Lung microvascular endothelial cell (primary cell): ENCODE data around the gene ZNF738. TPM values are rescaled to one million over a fixed set of nuclear protein-coding genes. Genes with fewer than 3 reads are reported as not detected.
A peak's percentile ranks its signal among the peaks of the same experiment; 100 is the strongest.
"Not testable (repeated sequence)": the region's sequence is repeated elsewhere in the genome, so short reads cannot be mapped to it uniquely, and the experiment has no call there.

ENCODE experiments used
- DNase-seq, 2 donors: peaks; one replicate each; pipeline versions ENCODE4 v3.0.0 to v3.0.0-alpha.2; 2010; ENCODE audit warnings: low read depth in 2 of 2
- total RNA-seq: library from RNA; depleted of rRNA; stranded (reverse); fragments of >200 nt; gene quantifications from 2 replicates; pipeline ENCODE4 v1.2.1, GENCODE V29; 2014

ZNF738 gene
- total RNA-seq = 3.3 and 4.4 TPM in 2 replicates

DNA sequence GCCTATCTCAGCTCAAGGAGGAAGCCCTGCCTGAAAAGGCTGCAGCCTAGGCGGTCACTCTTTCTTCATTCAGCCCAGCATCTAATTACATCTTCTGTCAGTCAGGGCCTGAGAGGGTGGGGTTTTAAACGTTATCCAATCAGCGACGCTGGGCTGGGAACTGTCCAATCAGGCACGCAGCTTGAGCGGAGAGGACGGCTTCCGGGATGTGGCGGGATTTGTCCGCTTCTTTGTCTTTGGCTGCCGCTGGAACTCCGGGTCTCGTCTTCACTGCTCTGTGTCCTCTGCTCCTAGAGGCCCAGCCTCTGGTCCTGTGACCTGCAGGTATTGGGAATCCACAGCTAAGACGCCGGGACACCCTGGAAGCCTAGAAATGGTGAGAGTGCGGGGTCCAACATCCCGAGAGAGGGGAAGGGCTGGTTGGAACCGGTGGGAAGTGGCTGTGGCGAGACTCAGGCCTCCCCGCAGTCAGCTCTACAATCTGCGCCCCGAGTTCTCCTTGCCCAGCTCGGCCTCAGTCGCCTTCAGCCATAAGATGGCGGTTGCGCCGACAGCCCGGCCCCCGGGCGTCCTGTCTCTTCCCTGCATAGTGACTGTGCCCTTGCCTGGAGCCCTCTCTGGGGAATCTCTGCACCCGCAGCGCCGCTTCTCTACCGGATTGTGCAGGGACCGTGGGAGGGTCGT, at the start of gene ZNF738:
ZNF738 (plus strand) TSS at position 233 of the 684 bp plus-strand sequence; CDS start at position 374, 141 bp downstream.
- DNase-seq = peak; percentile 95 to 97

DNA sequence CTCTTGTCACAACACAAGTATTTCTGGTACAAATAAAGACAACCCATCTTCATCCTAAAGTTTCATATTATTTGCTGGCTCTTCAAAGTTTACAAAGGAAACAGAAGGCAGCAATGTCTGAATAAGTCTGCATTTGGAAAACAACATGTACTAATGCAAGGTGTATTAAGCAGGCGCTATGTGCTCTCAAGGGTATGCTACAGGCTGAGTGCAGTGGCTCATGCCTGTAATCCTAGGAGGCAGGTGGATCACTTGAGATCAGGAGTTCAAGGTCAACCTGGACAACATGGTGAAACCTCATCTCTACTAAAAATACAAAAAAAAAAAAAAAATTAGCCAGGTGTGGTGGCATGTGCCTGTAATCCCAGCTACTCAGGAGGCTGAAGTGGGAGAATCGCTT, 46.0 kb upstream of the ZNF738 start:
- DNase-seq = not testable (repeated sequence)

DNA sequence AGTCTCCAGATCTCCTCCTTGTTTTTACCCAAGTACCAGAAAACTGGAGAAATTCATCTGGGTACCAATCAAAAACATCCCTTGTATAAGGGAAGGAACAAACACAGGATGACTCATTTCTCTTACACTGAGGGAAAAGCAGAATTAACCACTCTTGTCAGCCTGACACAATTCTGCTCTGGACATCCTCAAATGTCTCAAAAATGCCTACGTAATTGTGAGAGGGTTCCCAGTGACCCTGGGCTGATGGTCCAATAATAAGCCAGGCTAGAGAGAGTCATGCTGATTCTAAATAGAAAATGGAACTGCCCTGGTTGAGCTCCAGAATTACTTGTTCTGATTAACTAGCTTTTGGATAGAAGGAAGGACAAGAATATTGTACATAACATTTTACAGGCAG, 44.1 kb upstream of the ZNF738 start:
- peak in 1 of 2 donors; percentile 62 for DNase-seq

DNA sequence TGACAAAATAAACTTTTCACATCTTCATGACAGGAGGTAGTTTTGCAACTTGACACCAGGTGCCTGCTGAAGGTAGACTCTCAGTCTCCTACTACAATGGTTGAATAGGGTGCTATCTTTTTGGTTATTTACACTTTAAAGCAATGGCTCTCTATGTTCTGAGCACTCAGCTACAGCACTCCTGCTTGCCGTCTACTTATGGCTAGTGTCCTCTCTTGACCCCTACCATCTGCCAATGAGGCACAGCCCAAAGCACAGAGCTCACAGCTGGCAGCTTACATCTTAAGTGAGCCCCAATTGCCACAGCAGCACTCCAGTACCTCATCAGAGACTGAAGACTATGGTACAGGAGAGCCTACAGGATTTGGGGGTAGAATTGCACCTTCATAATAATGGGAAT, 41.0 kb upstream of the ZNF738 start:
- no peak for DNase-seq

GRCh38 chr19:21321134-21321533, 37.7 kb upstream of the ZNF738 start:
- no peak for DNase-seq

- DNase-seq = no peak
Observed at GRCh38 chr19:21321996-21322395, 36.8 kb upstream of the ZNF738 start.

GRCh38 chr19:21322528-21322927, 36.3 kb upstream of the ZNF738 start:
- peak in 1 of 2 donors; percentile 81 for DNase-seq

DNA sequence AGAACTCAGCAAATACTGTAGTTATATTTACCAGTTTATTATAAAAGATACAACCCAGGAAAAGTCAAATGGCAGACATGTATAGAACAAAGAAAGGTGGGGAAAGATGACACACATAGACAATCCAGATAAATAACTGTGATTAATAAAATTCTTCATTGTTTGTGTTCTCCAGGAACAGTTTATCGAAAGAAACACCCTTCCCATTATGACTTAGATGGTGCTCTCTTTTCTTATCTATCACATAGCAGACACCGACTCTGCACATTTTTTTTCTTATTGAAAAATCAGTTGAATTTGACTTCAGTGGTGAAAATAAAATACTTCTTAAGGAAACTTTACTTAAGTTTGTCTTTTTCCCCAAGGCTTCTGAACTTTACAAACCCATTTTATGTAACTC, 35.8 kb upstream of the ZNF738 start:
- no peak for DNase-seq

GRCh38 chr19:21326169-21326568, 32.6 kb upstream of the ZNF738 start:
- no peak for DNase-seq

GRCh38 chr19:21328406-21328805, 30.4 kb upstream of the ZNF738 start:
- peak; percentile 6 to 15 for DNase-seq

- DNase-seq = peak; percentile 94
Observed at GRCh38 chr19:21328885-21329605, 29.8 kb upstream of the ZNF738 start, which contains the start of gene ZNF708. Gene ZNF708 (minus strand): TSS chr19:21329410. CDS start chr19:21329212, 198 bp downstream.

- no peak for DNase-seq
Observed at GRCh38 chr19:21335721-21336120, 23.1 kb upstream of the ZNF738 start.

- DNase-seq = not testable (repeated sequence)
Observed at GRCh38 chr19:21344841-21345240, 14.0 kb upstream of the ZNF738 start.

DNA sequence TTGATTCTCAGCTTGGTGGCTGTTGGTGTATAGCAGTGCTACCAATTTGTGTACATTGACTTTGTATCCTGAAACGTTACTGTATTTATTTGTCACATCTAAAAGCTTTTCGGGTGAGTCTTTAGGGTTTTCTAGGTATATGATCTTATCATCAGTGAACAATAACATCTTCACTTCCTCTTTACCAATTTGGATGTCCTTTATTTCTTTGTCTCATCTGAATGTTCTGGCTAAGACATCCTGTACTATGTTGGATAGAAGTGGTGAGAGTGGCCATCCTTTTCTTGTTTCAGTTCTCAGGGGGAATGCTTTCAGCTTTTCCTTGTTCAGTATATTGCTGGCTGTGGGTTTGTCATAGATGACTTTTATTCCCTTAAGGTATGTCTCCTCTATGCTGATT, 6.0 kb upstream of the ZNF738 start:
- no peak for DNase-seq

DNA sequence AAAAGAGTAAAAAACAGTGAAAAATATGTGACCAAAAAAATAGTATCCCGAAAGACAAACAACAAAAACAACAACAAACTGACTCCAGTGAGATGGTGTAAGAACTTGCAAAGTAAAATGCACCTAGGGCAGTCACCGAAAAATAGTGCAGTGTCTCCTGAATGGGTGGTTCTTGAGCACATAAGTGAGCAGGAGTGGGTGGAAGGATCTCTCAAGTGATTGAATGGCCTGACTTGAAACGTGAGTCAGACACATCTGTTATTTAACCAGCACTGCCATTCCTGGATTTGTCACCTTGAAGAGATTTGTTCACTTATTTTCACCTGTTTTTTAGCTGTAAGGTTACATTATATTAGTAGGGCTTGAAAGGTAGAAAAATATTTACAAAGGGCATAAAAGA, 3.5 kb downstream of the ZNF738 start:
- DNase-seq = no peak

- no peak for DNase-seq
Observed at GRCh38 chr19:21383980-21384582, 25.3 kb downstream of the ZNF738 start.

DNA sequence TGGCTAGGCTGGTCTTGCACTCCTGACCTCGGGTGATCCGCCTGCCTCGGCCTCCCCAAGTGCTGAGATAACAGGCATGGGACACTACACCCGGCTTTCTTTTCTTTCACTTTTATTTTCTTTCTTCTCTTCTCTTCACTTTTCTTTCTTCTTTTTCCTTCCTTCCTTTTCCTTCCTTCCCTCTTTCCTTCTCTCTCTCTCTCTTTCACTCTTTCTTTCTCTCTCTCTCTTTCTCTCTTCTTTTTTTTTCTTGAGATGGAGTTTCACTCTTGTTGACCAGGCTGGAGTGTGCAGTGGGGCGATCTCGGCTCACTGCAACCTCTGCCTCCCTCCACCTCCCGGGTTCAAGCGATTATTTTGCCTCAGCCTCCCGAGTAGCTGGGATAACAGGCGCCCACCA, 37.3 kb downstream of the ZNF738 start:
- DNase-seq = no peak

DNA sequence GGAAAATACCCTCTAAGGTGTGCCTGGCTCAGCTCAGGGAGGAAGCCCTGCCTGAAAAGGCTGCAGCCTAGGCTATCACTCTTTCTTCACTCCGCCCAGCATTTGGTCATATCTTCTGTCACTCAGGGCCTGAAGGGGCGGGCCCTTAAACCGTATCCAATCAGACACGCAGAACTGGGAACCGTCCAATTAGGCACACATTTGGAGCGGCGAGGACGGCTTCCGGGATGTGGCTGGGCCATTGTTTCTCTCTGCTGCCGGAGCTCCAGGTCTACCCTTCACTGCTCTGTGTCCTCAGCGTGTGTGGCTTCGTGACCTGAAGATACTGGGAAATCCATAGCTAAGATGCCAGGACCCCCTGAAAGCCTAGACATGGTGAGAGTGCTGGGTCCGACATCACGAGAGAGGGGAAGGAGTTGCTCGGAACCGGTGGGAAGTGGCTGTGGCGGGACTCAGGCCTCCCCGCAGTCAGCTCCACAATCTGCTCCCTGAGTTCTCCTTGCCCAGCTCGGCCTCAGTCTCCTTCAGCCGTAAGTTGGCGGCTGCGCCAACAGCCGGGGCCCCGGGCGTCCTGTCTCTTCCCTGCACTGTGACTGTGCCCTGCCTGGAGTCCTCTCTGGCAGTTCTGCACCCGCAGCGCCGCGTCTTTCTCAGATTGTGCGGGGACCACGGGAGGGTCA, 38.2 kb downstream of the ZNF738 start, which contains the start of gene ZNF493:
ZNF493 (plus strand) TSS at position 241 of the 680 bp plus-strand sequence; CDS start at position 346, 105 bp downstream.
- peak; percentile 95 for DNase-seq

DNA sequence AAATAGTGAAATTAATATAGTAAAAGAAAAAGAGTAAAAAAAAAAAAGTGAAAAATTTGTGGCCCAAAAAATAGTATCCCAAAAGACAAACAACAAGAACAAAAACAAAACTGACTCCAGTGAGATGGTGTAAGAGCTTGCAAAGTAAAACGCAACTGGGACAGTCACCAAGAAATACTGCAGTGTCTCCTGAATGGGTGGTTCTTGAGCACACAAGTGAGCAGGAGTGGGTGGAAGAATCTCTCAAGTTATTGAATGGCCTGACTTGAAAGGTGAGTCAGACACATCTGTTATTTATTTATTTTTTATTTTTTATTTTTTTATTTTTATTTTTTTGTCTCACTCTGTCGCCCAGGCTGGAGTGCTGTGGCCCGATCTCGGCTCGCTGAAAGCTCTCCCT, 40.1 kb downstream of the ZNF738 start:
- DNase-seq = no peak

DNA sequence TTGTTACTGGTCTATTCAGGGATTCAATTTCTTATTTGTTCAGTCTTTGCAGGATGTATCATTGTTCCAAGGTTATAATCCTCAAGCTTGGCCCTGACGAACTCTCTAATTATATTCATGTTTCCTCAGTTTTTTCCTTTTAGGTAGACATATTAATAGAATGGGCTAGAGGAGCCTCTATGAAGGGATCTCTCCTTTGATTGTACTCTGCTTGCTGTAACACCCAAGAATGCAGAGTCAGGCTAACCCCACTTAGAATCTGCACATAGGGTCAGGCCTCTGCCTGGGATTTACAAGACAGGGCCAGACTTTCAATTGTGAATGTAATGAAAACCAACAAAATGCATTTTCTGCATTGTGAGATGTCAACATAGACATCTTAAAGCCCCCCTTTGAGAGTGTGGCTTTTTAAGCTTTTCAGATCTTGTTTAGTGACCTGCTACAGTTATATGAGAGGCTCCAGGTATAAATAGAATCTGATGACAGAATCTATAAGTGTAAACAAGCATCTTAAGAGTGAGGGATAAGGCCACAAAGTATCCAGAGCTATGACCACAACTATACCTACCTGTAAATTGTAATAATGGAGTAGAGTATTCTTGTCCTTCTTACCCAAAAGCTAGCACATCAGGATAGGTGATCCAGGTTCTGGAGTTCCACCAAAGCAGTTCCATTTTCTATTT, 43.6 kb downstream of the ZNF738 start:
- DNase-seq = no peak

GRCh38 chr19:21410166-21410565, 51.4 kb downstream of the ZNF738 start:
- DNase-seq = no peak
